Colonic mucosa (tissue), 4 donors: ENCODE measurements around the gene ODF4. TPM values are rescaled to one million over a fixed set of nuclear protein-coding genes. Genes with fewer than 3 reads are reported as not detected.

Experiments
- DNase-seq: peaks from one replicate; pipeline ENCODE4 v3.0.0-alpha.2; 2020
- H3K27ac ChIP-seq: fragments of 200-600 bp; one replicate; pipeline ENCODE4 v1.8.0; 2021
- H3K27me3 ChIP-seq: fragments of 200-600 bp; one replicate; pipeline ENCODE4 v1.8.0; 2021
- H3K36me3 ChIP-seq: fragments of 200-600 bp; one replicate; pipeline ENCODE4 v1.8.0; 2021
- H3K4me1 ChIP-seq: fragments of 200-600 bp; one replicate; pipeline ENCODE4 v1.8.0; 2021; ENCODE audit warnings: mild to moderate bottlenecking
- H3K4me3 ChIP-seq: fragments of 200-600 bp; one replicate; pipeline ENCODE4 v1.8.0; 2021
- H3K9ac ChIP-seq, 2 donors: one replicate each; pipeline ENCODE4 v1.7.0; 2013; ENCODE audit warnings: control low read depth in 2 of 2, low read depth in 2 of 2, low read length in 2 of 2
- H3K9me3 ChIP-seq: fragments of 200-600 bp; one replicate; pipeline ENCODE4 v1.8.0; 2021
- intact Hi-C: fragments of 100-400 bp; cut with DNase I; formaldehyde crosslinking; loops from one replicate; pipeline ENCODE4 v1.14.1; 2022
- total RNA-seq, 2 donors: library from RNA; stranded (reverse); fragmentation: NEBNext Ultra II Directional in 1 of 2; extraction: Animal tissue kit (Norgen Biotek cat#: 25700) in 1 of 2; gene quantifications; one replicate each; pipeline ENCODE4 v1.2.1, GENCODE V29; 2021
- TF ChIP-seq, protein P1 (sequence below): fragments of 200-600 bp; IDR thresholded peaks from one replicate; pipeline ENCODE4 v1.8.0; 2022; ENCODE audit warnings: antibody characterized with exemption, mild to moderate bottlenecking
- donor health status: healthy.
- donor health status: DM: no; HTN: no; CAD: no.
- donor health status: DM: no; HTN: no; CAD: no.

Gene ODF4, protein sequence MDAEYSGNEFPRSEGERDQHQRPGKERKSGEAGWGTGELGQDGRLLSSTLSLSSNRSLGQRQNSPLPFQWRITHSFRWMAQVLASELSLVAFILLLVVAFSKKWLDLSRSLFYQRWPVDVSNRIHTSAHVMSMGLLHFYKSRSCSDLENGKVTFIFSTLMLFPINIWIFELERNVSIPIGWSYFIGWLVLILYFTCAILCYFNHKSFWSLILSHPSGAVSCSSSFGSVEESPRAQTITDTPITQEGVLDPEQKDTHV
- total RNA-seq, result not detected

DNA sequence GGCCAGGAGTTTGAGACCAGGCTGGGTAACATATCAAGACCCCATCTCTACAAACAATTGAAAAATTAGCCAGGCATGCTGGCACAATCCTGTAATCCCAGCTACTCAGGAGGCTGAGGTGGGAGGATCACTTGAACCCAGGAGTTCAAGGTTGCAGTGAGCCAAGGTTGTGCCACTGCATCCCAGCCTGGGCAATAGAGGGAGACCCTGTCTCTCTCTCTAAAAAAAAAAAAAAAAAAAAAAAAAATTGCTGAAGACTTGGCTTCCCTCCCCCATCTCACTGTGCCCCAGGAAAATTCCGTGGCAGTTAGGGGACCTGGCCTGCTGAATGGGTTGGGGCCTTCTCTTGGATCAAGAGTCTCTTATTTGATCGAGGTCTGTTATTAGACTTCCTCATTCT lies at the start of gene ODF4:
TSS of gene ODF4 (plus strand) at position 301 of the 400 bp plus-strand sequence. CDS start 212 bp downstream, outside the sequence.
- TF ChIP-seq, protein P1, sequence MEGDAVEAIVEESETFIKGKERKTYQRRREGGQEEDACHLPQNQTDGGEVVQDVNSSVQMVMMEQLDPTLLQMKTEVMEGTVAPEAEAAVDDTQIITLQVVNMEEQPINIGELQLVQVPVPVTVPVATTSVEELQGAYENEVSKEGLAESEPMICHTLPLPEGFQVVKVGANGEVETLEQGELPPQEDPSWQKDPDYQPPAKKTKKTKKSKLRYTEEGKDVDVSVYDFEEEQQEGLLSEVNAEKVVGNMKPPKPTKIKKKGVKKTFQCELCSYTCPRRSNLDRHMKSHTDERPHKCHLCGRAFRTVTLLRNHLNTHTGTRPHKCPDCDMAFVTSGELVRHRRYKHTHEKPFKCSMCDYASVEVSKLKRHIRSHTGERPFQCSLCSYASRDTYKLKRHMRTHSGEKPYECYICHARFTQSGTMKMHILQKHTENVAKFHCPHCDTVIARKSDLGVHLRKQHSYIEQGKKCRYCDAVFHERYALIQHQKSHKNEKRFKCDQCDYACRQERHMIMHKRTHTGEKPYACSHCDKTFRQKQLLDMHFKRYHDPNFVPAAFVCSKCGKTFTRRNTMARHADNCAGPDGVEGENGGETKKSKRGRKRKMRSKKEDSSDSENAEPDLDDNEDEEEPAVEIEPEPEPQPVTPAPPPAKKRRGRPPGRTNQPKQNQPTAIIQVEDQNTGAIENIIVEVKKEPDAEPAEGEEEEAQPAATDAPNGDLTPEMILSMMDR, result no peak
- intact Hi-C loops, result no loop called here
- no peaks in the 10 kb centered on the region for H3K9me3 ChIP-seq
- H3K4me3 ChIP-seq, result no peak within 1 kb of the TSS
- H3K4me1 ChIP-seq, result no peaks in the 10 kb centered on the region
- no peaks in the 10 kb centered on the region for H3K36me3 ChIP-seq
- H3K27ac ChIP-seq, result no peak within 1 kb of the TSS
- H3K9ac ChIP-seq, result no peak within 1 kb of the TSS
- H3K27me3 ChIP-seq, result no peaks in the 10 kb centered on the region
- no peak for DNase-seq

DNA sequence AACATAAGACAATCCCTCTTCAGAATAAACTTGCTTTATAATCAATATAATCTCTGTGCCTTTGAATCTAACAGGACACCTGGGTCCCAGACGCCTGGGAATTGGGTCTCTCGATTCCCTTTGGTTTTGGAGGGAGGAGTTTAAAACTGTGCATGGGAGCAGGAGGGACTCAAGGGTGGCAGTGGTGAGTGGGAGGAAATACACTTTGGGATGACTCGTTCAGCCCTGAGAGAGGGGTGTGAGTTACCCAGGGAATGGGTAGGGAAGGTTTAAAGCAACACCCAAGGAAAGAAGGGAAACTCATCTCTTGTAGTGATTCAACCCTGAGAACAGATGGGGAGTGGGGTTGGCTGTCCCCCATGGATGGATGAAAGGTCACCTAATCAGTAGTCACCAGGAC lies 49.6 kb upstream of the ODF4 start:
- H3K4me1 ChIP-seq, result no peaks in the 10 kb centered on the region
- H3K27me3 ChIP-seq, result no peaks in the 10 kb centered on the region
- TF ChIP-seq, protein P1, result no peak
- no peaks in the 10 kb centered on the region for H3K36me3 ChIP-seq
- no peak overlapping the region for H3K27ac ChIP-seq
- no peak for DNase-seq
- intact Hi-C loops, result no loop called here
- H3K9me3 ChIP-seq, result no peaks in the 10 kb centered on the region
- H3K4me3 ChIP-seq, result no peak overlapping the region
- H3K9ac ChIP-seq, result no peak overlapping the region

DNA sequence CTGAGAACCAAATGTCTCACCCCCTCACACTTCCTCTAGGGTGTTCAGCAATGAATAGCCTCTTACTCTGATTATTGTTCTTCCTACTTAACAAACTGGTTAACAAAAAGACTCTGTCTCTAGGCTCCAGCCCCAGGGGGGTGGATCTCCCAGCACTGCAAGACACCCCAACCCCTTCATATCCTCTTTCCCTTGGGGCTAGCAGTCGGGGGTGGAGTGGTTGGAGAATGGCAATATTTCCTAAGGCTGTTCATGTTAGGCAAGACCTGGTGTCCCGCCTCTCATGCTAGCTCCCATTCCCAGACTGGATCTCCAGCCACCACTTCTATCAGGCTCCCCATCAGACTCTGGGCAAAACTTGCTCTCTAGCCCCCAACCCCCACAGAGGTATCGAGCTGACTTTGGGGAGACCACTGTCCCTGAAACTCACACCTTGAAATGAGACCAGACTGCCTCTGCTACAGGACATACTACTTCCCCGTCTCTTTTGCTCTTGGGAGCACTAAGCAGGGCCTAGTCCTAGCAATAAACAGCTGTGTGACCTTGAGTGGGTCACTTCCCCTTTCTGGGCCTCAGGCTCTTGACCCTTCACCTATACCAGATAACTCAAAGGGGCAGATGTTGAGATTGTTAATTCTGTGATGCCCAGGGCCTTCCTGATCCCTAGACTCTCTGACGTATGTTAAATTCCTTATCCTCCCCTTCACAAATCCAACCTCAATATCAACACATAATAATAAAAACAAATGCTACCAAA lies 46.8 kb upstream of the ODF4 start:
- no peak for DNase-seq
- Histone ChIP-seq H3K27me3 (no peaks in the 10 kb centered on the region), H3K4me3 (no peak overlapping the region), H3K36me3 (no peaks in the 10 kb centered on the region), H3K27ac (no peak overlapping the region), H3K9ac (no peak overlapping the region), H3K4me1 (no peaks in the 10 kb centered on the region), H3K9me3 (no peaks in the 10 kb centered on the region)
- TF ChIP-seq, protein P1, result no peak
- intact Hi-C loops, result no loop called here

DNA sequence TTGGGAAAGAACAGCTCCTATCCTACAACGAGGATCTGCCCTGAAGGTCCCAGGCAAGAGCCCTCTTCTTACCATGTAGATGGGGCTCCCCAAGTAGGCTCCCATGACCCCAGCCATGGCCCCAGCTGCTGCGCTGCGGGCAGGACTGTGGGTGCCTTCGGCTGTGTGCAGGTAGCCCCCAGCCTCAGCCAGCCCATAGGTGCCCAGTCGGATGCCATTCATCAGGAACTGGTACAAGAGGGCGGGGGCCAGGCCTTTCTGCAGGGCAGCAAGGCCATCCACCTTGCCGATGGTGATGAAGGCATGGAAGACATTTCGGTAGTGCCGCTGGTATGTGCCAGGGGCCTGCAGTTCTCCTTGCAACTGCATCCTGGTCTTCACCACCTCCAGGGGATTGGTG lies 45.3 kb upstream of the ODF4 start:
- Histone ChIP-seq H3K9ac (peak overlapping the region; percentile 47 to 68), H3K27me3 (no peaks in the 10 kb centered on the region), H3K27ac (no peak overlapping the region), H3K9me3 (no peaks in the 10 kb centered on the region), H3K4me3 (no peak overlapping the region), H3K36me3 (no peaks in the 10 kb centered on the region), H3K4me1 (no peaks in the 10 kb centered on the region)
- TF ChIP-seq, protein P1, result no peak
- no peak for DNase-seq
- intact Hi-C loops, result no loop called here

DNA sequence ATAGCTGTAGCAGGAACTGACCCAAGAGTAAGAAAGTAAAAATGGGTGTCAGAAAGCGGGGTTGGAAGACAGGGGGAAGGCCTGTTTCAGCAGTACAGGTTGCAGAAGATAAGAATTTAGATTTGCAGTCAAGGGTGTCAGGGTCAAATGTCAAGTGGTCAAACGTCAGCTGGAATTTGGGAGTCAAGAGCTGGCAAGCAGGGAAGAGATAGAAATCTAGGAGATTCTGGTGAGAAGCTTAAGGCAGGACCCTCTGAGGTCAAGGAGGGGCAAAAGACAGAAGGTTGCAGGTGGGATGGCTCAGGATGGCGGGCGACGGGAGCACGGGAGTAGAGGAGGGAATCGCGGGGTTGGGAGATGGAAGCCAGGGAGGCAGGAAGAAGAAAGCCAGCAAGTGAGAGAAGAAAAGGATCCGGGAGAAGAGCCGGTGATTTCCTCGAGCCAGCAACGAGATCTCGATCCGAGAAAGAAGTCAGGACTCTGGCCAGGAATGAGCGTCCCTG lies 44.8 kb upstream of the ODF4 start:
- no peaks in the 10 kb centered on the region for H3K27me3 ChIP-seq
- H3K9me3 ChIP-seq, result no peaks in the 10 kb centered on the region
- H3K4me1 ChIP-seq, result no peaks in the 10 kb centered on the region
- peak overlapping the region; percentile 52 for H3K4me3 ChIP-seq
- peak overlapping the region; percentile 68 to 74 for H3K9ac ChIP-seq
- DNase-seq, result no peak
- H3K36me3 ChIP-seq, result no peaks in the 10 kb centered on the region
- intact Hi-C loops, result no loop called here
- peak overlapping the region; percentile 92 for H3K27ac ChIP-seq
- TF ChIP-seq, protein P1, result no peak
